ENCODE data around the gene PSIP1. TPM values are rescaled to one million over a fixed set of nuclear protein-coding genes. Genes with fewer than 3 reads are reported as not detected.

The PSIP1 gene
- total RNA-seq, 1 experiment from 2014 or later: 57.8 TPM

DNA sequence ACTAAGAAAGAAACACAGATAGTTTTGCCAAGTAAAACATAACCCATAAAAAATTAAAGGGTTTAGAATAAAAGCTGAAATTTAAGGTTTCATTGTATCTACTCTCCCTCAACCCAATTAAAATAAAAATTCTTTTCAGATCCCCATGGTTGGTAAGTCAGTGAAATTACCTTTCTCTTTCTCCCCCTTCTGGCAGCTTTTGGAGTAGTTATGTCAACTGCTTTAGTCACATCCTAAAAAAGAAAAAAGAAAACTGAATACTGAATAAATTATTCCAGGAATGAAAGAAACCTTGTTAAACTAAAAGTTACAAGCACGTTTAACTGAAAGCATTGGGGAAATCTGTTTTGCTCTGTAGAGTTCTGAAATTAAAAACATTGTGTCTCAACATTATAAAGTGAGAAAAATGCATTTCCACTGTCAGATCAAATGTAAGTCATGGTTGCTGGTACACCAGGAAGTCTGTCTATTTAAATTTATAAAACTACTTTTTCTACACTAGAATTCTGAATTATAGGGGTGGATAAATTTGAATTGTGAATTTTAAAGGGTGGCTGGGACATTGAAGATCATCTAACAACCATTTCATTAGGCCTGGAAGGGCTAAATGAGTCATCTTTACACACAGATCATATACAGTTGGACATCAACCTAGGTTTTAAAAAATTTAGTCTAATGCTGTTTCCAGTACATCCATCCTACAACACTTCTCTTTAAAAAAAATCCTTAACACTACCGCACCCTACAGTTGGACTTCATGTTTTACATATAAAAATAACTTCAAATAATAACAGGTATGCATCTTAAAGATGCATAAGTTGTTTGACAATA is 24.7 kb downstream of the PSIP1 start:
- no TSS peak for BruUV-seq (replicated peaks)
- no peaks in the 10 kb centered on the region for H3K9me3 Mint-ChIP-seq (ENCODE audit: unreplicated experiment)
- intact Hi-C loops (cut with micrococcal nuclease): loop anchor here (2.0 kb wide), 1 partner anchor 121 kb away; no protein-coding TSS in a partner anchor
- H3K4me3 Mint-ChIP-seq (ENCODE audit: unreplicated experiment): no peak overlapping the region
- DNase-seq (ENCODE audit: unreplicated experiment): peak; percentile 37
- peaks cover 59% of the 10 kb centered on the region for H3K36me3 Mint-ChIP-seq (ENCODE audit: insufficient read depth, unreplicated experiment)
- ChIA-PET POLR2A (interaction anchor here (0.7 to 0.8 kb wide), 2 partner anchors 10 to 19 kb away, joined by 3 read pairs; no protein-coding TSS in a partner anchor), CTCF (interaction anchor here (0.6 to 1.2 kb wide), 4 partner anchors 19 to 1130 kb away, joined by 3 read pairs; no protein-coding TSS in a partner anchor)
- TF ChIP-seq, protein P1, sequence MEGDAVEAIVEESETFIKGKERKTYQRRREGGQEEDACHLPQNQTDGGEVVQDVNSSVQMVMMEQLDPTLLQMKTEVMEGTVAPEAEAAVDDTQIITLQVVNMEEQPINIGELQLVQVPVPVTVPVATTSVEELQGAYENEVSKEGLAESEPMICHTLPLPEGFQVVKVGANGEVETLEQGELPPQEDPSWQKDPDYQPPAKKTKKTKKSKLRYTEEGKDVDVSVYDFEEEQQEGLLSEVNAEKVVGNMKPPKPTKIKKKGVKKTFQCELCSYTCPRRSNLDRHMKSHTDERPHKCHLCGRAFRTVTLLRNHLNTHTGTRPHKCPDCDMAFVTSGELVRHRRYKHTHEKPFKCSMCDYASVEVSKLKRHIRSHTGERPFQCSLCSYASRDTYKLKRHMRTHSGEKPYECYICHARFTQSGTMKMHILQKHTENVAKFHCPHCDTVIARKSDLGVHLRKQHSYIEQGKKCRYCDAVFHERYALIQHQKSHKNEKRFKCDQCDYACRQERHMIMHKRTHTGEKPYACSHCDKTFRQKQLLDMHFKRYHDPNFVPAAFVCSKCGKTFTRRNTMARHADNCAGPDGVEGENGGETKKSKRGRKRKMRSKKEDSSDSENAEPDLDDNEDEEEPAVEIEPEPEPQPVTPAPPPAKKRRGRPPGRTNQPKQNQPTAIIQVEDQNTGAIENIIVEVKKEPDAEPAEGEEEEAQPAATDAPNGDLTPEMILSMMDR (IDR thresholded peaks at IDR 0.05; ENCODE audit: unreplicated experiment): peak; percentile 26
- H3K27me3 Mint-ChIP-seq (ENCODE audit: insufficient read depth, unreplicated experiment): no peaks in the 10 kb centered on the region
- no peak overlapping the region for H3K27ac Mint-ChIP-seq (ENCODE audit: low read depth, unreplicated experiment)
- no peaks in the 10 kb centered on the region for H3K4me1 Mint-ChIP-seq (ENCODE audit: insufficient read depth, unreplicated experiment)

DNA sequence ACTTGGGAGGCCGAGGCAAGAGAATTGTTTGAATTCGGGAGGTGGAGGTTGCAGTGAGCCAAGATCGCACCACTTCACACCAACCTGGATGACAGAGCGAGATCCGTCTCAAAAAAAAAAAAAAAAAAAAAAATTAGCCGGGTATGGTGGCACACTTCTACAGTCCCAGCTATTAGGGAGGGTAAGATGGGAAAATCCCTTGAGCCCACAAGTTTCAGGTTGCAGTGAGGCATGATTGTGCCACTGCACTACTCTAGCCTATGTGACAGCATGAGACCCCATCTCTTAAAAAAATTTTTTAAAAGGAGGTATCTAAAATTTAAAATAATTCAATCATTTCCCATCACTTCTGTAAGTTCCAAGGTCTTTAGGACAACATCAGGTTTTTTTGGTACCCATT is 26.0 kb downstream of the PSIP1 start:
- CTCF ChIA-PET: interaction anchor here (0.7 to 1.3 kb wide), 6 partner anchors 17 to 122 kb away, joined by 3 to 4 read pairs (median 3); no protein-coding TSS in a partner anchor
- Mint-ChIP-seq H3K4me1 (ENCODE audit: insufficient read depth, unreplicated experiment) (no peaks in the 10 kb centered on the region), H3K4me3 (ENCODE audit: unreplicated experiment) (no peak overlapping the region), H3K27ac (ENCODE audit: low read depth, unreplicated experiment) (no peak overlapping the region), H3K9me3 (ENCODE audit: unreplicated experiment) (no peaks in the 10 kb centered on the region), H3K27me3 (ENCODE audit: insufficient read depth, unreplicated experiment) (no peaks in the 10 kb centered on the region), H3K36me3 (ENCODE audit: insufficient read depth, unreplicated experiment) (peaks cover 59% of the 10 kb centered on the region)
- BruUV-seq (replicated peaks): no TSS peak
- DNase-seq (ENCODE audit: unreplicated experiment): no peak
- intact Hi-C loops (cut with micrococcal nuclease): no loop called here
- POLR2A ChIA-PET: no interaction called here
- TF ChIP-seq, protein P1 (IDR thresholded peaks at IDR 0.05; ENCODE audit: unreplicated experiment): no peak

DNA sequence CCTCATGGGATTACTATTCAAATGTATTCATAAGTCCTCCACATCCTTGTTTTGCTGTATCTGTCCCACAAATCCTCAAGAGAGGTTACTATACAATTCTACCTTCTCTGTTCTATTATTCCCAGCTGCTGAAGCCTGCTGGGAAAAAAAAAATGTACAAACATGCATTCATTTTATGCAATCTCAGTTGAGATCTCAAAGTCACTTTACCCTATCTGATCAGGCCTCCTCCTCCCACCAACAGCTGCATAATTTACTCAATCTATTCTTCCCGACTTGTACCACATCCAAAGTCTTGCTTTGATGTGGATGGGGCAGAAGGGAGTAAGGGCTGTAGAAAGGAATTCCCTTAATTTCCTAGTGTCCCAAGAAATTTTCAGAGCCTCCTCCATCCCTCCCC is 28.6 kb downstream of the PSIP1 start:
- Mint-ChIP-seq H3K36me3 (ENCODE audit: insufficient read depth, unreplicated experiment) (peaks cover 46% of the 10 kb centered on the region), H3K27me3 (ENCODE audit: insufficient read depth, unreplicated experiment) (no peaks in the 10 kb centered on the region), H3K27ac (ENCODE audit: low read depth, unreplicated experiment) (no peak overlapping the region), H3K9me3 (ENCODE audit: unreplicated experiment) (no peaks in the 10 kb centered on the region), H3K4me1 (ENCODE audit: insufficient read depth, unreplicated experiment) (no peaks in the 10 kb centered on the region), H3K4me3 (ENCODE audit: unreplicated experiment) (no peak overlapping the region)
- ChIA-PET CTCF (interaction anchor here (0.6 to 0.8 kb wide), 2 partner anchors 70 to 218 kb away, joined by 3 to 4 read pairs; partner anchors contain the start of gene CCDC171), POLR2A (interaction anchor here (1.1 kb wide), 1 partner anchor 29 kb away, joined by 4 read pairs; the partner anchor contains the start of gene PSIP1)
- intact Hi-C loops (cut with micrococcal nuclease): no loop called here
- TF ChIP-seq, protein P1 (IDR thresholded peaks at IDR 0.05; ENCODE audit: unreplicated experiment): no peak
- DNase-seq (ENCODE audit: unreplicated experiment): no peak
- BruUV-seq (replicated peaks): no TSS peak

DNA sequence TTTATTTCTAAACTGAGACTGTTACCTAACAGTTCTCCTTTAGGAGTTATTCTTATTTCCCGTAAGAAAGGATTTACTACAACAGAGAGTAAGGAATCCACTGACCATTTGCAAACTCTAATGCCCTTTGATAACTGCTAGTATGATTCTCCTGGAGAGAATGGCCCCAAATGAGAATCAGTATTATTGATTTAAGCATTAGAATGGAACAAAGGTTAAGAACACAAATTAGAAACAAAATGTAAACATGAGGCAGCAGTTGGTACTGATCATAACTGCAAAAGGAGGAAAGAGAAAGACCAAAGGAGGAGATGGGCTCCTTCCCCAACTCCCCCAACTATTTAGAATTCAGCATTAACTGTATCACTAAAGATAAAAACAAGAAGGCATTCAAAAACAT is 30.7 kb downstream of the PSIP1 start:
- Mint-ChIP-seq H3K4me1 (ENCODE audit: insufficient read depth, unreplicated experiment) (no peaks in the 10 kb centered on the region), H3K27me3 (ENCODE audit: insufficient read depth, unreplicated experiment) (no peaks in the 10 kb centered on the region), H3K4me3 (ENCODE audit: unreplicated experiment) (no peak overlapping the region), H3K36me3 (ENCODE audit: insufficient read depth, unreplicated experiment) (peaks cover 46% of the 10 kb centered on the region), H3K9me3 (ENCODE audit: unreplicated experiment) (no peaks in the 10 kb centered on the region), H3K27ac (ENCODE audit: low read depth, unreplicated experiment) (no peak overlapping the region)
- intact Hi-C loops (cut with micrococcal nuclease): no loop called here
- CTCF ChIA-PET: interaction anchor here (0.6 kb wide), 1 partner anchor 123 kb away, joined by 3 read pairs; no protein-coding TSS in a partner anchor
- BruUV-seq (replicated peaks): no TSS peak
- POLR2A ChIA-PET: interaction anchor here (0.6 kb wide), 1 partner anchor 130 kb away, joined by 4 read pairs; no protein-coding TSS in a partner anchor
- TF ChIP-seq, protein P1 (IDR thresholded peaks at IDR 0.05; ENCODE audit: unreplicated experiment): no peak
- DNase-seq (ENCODE audit: unreplicated experiment): no peak
